ENCODE results near the gene TRAF2.
A peak's percentile ranks its signal among the peaks of the same experiment; 100 is the strongest.

The TRAF2 gene

DNA sequence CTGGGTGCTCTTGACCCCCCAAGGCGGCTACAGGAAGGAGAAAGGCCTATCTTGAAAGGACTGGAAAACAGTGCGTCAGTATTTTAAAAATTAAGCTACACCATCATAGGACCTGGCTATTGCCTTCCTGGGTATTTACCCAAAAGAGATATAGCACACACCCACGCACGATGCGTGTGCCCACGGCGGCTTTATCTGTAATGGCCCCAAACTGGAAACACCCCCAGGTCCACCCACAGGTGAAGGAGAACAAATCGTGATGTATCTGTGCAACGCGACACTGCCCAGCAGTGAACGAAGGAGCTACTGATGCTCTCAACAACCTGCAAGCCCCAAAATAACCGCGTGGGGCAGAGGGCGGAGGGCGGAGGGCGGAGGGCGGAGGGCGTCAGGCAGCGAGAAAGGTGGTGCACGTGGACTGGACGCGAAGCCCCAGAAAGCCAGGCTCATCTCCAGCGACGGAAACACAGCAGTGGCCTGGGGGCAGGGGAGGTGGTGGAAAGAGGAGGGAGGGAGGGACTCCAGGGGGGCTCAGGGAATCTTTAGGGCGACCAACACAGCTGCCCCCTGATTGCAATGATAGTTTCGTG, 78.6 kb downstream of the TRAF2 start:
- TF ChIP-seq, protein P1, sequence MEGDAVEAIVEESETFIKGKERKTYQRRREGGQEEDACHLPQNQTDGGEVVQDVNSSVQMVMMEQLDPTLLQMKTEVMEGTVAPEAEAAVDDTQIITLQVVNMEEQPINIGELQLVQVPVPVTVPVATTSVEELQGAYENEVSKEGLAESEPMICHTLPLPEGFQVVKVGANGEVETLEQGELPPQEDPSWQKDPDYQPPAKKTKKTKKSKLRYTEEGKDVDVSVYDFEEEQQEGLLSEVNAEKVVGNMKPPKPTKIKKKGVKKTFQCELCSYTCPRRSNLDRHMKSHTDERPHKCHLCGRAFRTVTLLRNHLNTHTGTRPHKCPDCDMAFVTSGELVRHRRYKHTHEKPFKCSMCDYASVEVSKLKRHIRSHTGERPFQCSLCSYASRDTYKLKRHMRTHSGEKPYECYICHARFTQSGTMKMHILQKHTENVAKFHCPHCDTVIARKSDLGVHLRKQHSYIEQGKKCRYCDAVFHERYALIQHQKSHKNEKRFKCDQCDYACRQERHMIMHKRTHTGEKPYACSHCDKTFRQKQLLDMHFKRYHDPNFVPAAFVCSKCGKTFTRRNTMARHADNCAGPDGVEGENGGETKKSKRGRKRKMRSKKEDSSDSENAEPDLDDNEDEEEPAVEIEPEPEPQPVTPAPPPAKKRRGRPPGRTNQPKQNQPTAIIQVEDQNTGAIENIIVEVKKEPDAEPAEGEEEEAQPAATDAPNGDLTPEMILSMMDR (IDR thresholded peaks at IDR 0.05), result no peak
- Histone ChIP-seq H3K9me3 (ENCODE audit: control insufficient read depth, low read length) (no peaks in the 10 kb centered on the region), H3K36me3 (ENCODE audit: control insufficient read depth, insufficient read depth, low read length) (no peaks in the 10 kb centered on the region), H3K9ac (no peak overlapping the region), H3K79me2 (no peaks in the 10 kb centered on the region), H3K4me1 (no peaks in the 10 kb centered on the region), H3K4me3 (ENCODE audit: low read depth, low read length) (no peak overlapping the region), H3K27me3 (ENCODE audit: control insufficient read depth, insufficient read depth, low read length) (no peaks in the 10 kb centered on the region), H3K27ac (no peak overlapping the region), H2AFZ (no peak overlapping the region), H3K4me2 (ENCODE audit: low read length) (no peak overlapping the region)

DNA sequence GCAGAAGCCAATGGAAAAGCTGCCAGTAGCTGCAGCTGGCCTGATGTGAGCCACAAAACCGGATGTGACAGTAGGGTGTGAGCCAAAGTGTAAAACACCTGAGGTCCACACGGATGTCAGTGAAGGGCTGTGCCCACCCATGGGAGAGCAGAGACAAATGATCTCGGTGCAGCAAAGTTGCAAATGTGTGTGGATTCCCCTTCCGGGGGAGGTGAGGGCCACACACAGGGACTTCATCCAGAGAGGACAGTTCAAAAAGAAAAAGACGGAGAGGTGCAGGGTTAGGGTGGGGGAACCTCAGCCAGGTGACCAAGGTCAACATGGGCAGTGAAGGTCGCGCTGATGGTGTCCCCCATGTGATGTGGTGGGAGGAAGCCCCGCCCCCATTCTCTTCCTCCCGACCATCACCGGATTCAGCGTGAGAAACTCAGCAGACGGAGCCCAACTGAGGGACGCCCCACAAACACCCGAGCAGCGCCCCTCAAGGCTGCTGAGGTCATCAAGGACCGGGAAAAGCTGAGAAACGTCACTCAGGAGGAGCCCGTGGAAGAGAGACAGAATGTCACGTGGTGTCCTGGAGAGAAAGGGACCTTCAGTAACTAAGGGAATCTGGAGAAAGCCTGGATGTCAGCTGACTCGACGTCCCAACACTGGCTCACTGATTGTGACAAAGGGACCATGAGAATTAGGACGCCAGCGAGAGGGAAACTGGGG, 79.6 kb downstream of the TRAF2 start:
- TF ChIP-seq, protein P1 (IDR thresholded peaks at IDR 0.05), result no peak
- peak overlapping the region; percentile 13 for H3K4me3 ChIP-seq (ENCODE audit: low read depth, low read length)
- H3K4me2 ChIP-seq (ENCODE audit: low read length), result peak overlapping the region; percentile 56
- no peak overlapping the region for H3K27ac ChIP-seq
- no peaks in the 10 kb centered on the region for H3K79me2 ChIP-seq
- no peaks in the 10 kb centered on the region for H3K4me1 ChIP-seq
- H3K36me3 ChIP-seq (ENCODE audit: control insufficient read depth, insufficient read depth, low read length), result no peaks in the 10 kb centered on the region
- no peak overlapping the region for H3K9ac ChIP-seq
- H3K27me3 ChIP-seq (ENCODE audit: control insufficient read depth, insufficient read depth, low read length), result no peaks in the 10 kb centered on the region
- H3K9me3 ChIP-seq (ENCODE audit: control insufficient read depth, low read length), result no peaks in the 10 kb centered on the region
- no peak overlapping the region for H2AFZ ChIP-seq

DNA sequence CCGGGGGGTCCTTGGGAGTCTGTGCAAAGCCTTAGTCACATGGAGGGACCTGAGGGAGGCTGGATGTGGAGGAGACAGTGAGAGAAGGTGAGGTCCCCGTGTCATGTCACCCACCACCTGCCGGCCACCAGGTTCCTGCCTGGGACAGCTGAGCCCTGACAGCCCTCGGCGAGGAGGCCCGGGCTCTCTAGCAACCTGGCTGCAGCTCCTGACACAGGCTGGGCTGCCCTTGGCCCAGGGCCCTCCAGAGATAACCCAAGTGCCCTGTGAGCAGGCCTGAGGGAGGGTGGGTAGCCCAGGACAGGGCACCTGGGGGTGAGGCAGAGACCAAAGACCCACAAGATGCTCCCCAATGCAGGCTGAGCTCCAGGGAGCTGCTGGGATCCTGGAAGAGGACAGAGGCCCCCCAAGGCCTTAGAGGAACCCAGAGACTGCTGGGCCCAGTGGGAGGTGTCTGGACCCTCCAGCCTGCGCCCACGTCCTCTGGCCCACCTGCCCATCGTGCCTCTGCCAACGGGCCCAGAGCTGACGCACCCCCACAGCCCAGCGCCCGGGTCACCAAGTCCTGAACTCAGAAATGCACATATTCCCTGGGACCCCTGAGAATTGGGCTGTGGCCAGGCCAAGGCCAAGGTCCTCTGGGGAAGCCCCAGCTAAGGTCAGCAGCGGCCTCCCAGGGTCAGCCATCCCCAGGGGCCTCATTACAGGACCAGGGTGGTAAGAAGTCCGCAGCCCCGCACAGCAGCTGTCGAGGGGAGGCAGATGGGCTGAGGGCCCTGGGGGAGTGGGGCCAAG, 82.2 kb downstream of the TRAF2 start:
- Histone ChIP-seq H2AFZ (no peak overlapping the region), H3K4me3 (ENCODE audit: low read depth, low read length) (no peak overlapping the region), H3K4me1 (no peaks in the 10 kb centered on the region), H3K9me3 (ENCODE audit: control insufficient read depth, low read length) (no peaks in the 10 kb centered on the region), H3K27me3 (ENCODE audit: control insufficient read depth, insufficient read depth, low read length) (no peaks in the 10 kb centered on the region), H3K36me3 (ENCODE audit: control insufficient read depth, insufficient read depth, low read length) (no peaks in the 10 kb centered on the region), H3K79me2 (no peaks in the 10 kb centered on the region), H3K9ac (no peak overlapping the region), H3K4me2 (ENCODE audit: low read length) (no peak overlapping the region), H3K27ac (no peak overlapping the region)
- TF ChIP-seq, protein P1 (IDR thresholded peaks at IDR 0.05), result no peak

DNA sequence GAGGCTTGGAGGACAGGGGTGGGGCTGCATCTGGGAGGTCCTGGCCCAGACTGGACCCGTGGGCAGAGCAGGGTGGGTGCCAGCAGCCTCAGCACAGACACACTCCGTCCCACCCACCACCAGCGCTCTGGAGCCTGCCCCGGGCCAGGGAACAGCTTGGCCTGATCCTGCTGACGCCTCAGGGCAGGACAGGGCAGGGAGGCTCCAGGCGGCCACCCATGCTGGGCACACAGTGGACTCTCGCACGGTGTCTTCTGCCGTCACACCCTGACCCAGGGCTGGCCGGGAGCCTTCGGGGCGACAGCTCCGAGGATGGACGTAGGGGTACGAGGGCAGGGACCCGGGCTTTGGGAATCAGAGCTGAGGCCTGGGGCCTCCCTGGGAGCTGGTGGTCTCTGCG, 82.8 kb downstream of the TRAF2 start:
- H3K9me3 ChIP-seq (ENCODE audit: control insufficient read depth, low read length), result no peaks in the 10 kb centered on the region
- H3K4me2 ChIP-seq (ENCODE audit: low read length), result no peak overlapping the region
- no peaks in the 10 kb centered on the region for H3K79me2 ChIP-seq
- no peaks in the 10 kb centered on the region for H3K4me1 ChIP-seq
- no peak overlapping the region for H3K9ac ChIP-seq
- no peak overlapping the region for H3K27ac ChIP-seq
- no peak overlapping the region for H3K4me3 ChIP-seq (ENCODE audit: low read depth, low read length)
- H2AFZ ChIP-seq, result no peak overlapping the region
- no peaks in the 10 kb centered on the region for H3K36me3 ChIP-seq (ENCODE audit: control insufficient read depth, insufficient read depth, low read length)
- H3K27me3 ChIP-seq (ENCODE audit: control insufficient read depth, insufficient read depth, low read length), result no peaks in the 10 kb centered on the region
- TF ChIP-seq, protein P1 (IDR thresholded peaks at IDR 0.05), result no peak

Measured in parathyroid adenoma (tissue), 2 donors.